Measurements from ENCODE around the gene LINS1. TPM values are rescaled to one million over a fixed set of nuclear protein-coding genes. Genes with fewer than 3 reads are reported as not detected.
"Not testable (repeated sequence)": the region's sequence is repeated elsewhere in the genome, so short reads cannot be mapped to it uniquely, and the experiment has no call there.

The LINS1 gene
- total and polyA plus RNA-seq, 8 donors: 1.8 to 39.7 (median 7.0) TPM

DNA sequence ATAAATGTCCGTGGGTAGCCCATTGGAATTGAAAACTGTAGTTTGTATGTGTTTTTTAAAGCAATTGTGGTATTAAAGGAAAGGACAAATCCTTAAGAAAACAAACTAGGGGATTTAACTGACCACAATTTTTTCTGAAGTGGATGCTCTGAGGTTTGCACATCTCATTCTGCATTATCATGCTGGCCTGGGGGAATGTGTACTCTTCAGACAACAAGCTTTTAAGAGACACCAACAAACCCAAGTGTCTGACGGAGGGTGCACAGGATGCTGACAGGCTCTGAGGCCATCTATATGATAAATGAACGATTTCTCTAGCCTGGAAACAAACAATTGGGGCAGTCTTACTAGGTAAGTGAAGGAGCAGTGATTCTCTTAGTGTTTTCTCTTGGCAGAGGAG, 9.1 kb downstream of the LINS1 start:
- 75 to 81% (median 76%) methylated on average over 3 of the region's 3 CpGs for WGBS, 5 donors
- Histone ChIP-seq H3K27me3 (no peaks in the 10 kb centered on the region), H3K27ac (no peak overlapping the region), H3K4me3 (no peak overlapping the region), H3K4me1 (peaks cover 0 to 22% (median 0%) of the 10 kb centered on the region in 4 donors), H3K36me3 (no peaks in the 10 kb centered on the region), H3K9me3 (peaks cover 0 to 11% (median 3%) of the 10 kb centered on the region in 4 donors)
- intact Hi-C loops (cut with DNase I; ENCODE audit: low total_unique reads): no loop called here
- DNase-seq: no peak
- TF ChIP-seq EP300 (IDR thresholded peaks at IDR 0.05) (no peak), POLR2A (IDR thresholded peaks at IDR 0.05) (no peak), POLR2AphosphoS5 (IDR thresholded peaks at IDR 0.05) (no peak)
- TF ChIP-seq, protein P1, sequence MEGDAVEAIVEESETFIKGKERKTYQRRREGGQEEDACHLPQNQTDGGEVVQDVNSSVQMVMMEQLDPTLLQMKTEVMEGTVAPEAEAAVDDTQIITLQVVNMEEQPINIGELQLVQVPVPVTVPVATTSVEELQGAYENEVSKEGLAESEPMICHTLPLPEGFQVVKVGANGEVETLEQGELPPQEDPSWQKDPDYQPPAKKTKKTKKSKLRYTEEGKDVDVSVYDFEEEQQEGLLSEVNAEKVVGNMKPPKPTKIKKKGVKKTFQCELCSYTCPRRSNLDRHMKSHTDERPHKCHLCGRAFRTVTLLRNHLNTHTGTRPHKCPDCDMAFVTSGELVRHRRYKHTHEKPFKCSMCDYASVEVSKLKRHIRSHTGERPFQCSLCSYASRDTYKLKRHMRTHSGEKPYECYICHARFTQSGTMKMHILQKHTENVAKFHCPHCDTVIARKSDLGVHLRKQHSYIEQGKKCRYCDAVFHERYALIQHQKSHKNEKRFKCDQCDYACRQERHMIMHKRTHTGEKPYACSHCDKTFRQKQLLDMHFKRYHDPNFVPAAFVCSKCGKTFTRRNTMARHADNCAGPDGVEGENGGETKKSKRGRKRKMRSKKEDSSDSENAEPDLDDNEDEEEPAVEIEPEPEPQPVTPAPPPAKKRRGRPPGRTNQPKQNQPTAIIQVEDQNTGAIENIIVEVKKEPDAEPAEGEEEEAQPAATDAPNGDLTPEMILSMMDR (IDR thresholded peaks at IDR 0.05): no peak

DNA sequence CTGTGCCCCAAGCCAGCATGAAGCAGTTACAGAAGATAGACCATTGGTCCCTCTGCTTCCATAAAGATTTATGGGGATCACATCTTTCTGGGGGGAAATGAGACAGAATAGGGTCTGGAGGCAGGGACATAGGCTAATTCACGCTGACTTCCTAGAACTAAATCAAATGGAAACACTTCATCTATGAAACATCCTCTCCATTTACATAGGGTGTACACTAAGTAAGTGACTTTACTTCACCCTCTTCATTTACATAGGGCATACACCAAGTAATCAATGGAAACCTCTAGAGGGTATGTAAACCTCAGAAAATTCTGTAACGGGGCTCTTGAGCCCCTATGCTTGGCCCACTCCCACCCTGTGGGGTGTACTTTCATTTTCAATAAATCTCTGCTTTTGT, 10.1 kb downstream of the LINS1 start:
- H3K4me3 ChIP-seq: no peak overlapping the region
- intact Hi-C loops (cut with DNase I; ENCODE audit: low total_unique reads): no loop called here
- no peak overlapping the region for H3K27ac ChIP-seq
- H3K27me3 ChIP-seq: no peaks in the 10 kb centered on the region
- no peak for DNase-seq
- peaks cover 0 to 13% (median 3%) of the 10 kb centered on the region in 4 donors for H3K9me3 ChIP-seq
- H3K36me3 ChIP-seq: no peaks in the 10 kb centered on the region
- TF ChIP-seq, protein P1 (IDR thresholded peaks at IDR 0.05): no peak
- WGBS, 5 donors: 49 to 91% (median 71%) methylated on average over 2 of the region's 2 CpGs
- H3K4me1 ChIP-seq: peaks cover 0 to 11% (median 0%) of the 10 kb centered on the region in 4 donors

DNA sequence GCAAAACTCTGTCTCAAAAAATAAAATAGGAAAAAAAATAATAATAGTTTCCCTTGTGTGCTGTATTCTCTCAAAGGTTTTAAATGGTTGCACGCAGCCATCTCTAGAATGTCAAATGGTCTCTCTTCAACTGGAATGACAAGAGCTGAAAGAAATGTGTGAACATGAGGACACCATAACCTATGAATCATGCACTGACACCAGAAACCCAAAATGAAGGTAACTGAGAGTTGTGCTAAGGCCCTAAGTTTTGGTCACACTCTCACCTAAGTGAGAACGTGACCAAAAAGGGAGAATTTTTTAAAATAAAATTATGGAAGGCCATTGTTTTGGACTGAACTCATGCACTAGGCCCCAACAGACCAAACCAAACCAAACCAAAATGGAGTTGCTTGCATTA, 10.8 kb downstream of the LINS1 start:
- intact Hi-C loops (cut with DNase I; ENCODE audit: low total_unique reads); H3K4me1 ChIP-seq; H3K27me3 ChIP-seq; H3K36me3 ChIP-seq; H3K27ac ChIP-seq; DNase-seq; H3K4me3 ChIP-seq: not testable (repeated sequence)
- 90 to 94% (median 93%) methylated on average over 2 of the region's 2 CpGs for WGBS, 5 donors
- H3K9me3 ChIP-seq: peaks cover 0 to 13% (median 3%) of the 10 kb centered on the region in 4 donors

DNA sequence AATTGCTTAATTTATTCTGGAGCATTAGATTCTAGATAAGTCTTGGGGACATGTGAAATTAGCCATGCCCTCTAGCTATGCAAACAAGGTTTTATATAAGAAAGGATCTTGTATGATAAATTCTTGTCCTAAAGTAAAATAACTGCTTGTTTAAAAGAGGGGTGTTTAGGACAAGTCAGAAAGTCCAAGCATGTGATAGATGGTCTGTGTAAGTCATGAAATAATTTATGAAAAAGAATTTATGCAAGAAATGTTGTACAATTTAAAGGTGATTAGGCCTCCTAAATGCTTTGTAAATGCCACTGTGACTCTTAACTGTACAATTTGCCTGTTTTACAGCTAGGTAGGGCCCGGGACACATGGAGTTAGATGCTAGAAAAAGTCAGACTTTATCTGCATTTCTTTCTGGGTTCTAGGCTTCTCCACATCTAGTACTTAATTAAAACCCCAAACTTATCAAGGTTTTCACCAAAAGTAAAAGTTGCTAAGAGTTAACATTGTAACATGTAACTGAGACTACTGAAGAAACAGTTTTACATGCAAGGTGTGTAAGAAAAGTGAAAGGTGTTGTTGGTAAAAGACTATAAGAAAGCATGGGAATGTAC, 13.2 kb downstream of the LINS1 start:
- Histone ChIP-seq H3K27me3 (no peaks in the 10 kb centered on the region), H3K4me3 (no peak overlapping the region), H3K4me1 (peaks cover 0 to 5% (median 0%) of the 10 kb centered on the region in 4 donors), H3K36me3 (peaks cover 0 to 5% (median 0%) of the 10 kb centered on the region in 4 donors), H3K9me3 (peaks cover 0 to 13% (median 3%) of the 10 kb centered on the region in 4 donors), H3K27ac (no peak overlapping the region)
- DNase-seq: no peak
- WGBS, 5 donors: 59 to 97% (median 89%) methylated on average over 1 of the region's 1 CpG
- intact Hi-C loops (cut with DNase I; ENCODE audit: low total_unique reads): no loop called here
- TF ChIP-seq EP300 (IDR thresholded peaks at IDR 0.05): no peak
- TF ChIP-seq POLR2AphosphoS5 (IDR thresholded peaks at IDR 0.05): no peak
- TF ChIP-seq, protein P1 (IDR thresholded peaks at IDR 0.05): no peak
- TF ChIP-seq POLR2A (IDR thresholded peaks at IDR 0.05): no peak

DNA sequence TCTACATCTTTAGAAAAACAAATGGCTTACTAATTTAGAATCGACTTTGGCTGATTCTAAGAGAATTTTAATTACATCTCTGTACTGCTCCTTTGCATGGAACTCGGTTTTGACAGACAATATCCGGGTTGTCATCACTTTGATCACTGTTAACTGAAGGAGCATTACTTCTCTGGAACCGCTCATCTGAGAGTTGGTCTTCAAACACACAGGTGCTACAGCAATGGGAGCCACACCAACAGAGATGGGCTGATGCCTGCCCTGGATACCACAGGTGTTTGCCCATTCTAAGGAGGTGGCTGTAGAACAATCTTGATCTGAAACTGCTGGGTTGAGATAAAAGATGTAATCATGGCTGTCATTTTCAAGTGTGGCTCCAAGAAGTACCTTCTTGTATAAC, 21.6 kb downstream of the LINS1 start:
- WGBS, 5 donors: 89 to 97% (median 92%) methylated on average over 4 of the region's 4 CpGs
- Histone ChIP-seq H3K9me3 (no peaks in the 10 kb centered on the region), H3K4me1 (peaks cover 0 to 14% (median 0%) of the 10 kb centered on the region in 4 donors), H3K27ac (no peak overlapping the region), H3K4me3 (no peak overlapping the region), H3K27me3 (no peaks in the 10 kb centered on the region), H3K36me3 (peaks cover 0 to 5% (median 2%) of the 10 kb centered on the region in 4 donors)
- TF ChIP-seq POLR2AphosphoS5 (IDR thresholded peaks at IDR 0.05) (no peak), POLR2A (IDR thresholded peaks at IDR 0.05) (no peak), EP300 (IDR thresholded peaks at IDR 0.05) (no peak)
- TF ChIP-seq, protein P1 (IDR thresholded peaks at IDR 0.05): no peak
- intact Hi-C loops (cut with DNase I; ENCODE audit: low total_unique reads): no loop called here
- no peak for DNase-seq

Measured in stomach (tissue), 9 donors.